ENCODE data around the gene ATP8B3.
A peak's percentile ranks its signal among the peaks of the same experiment; 100 is the strongest.

The ATP8B3 gene

GRCh38 chr19:1837625-1838105 is 25.6 kb upstream of the ATP8B3 start:
- peak; percentile 87 for TF ChIP-seq CTCF (conservative IDR thresholded peaks at IDR 0.05; ENCODE audit: low read depth)
- CTCF ChIA-PET: interaction anchor here (0.5 to 2.1 kb wide), 12 partner anchors 8 to 292 kb away, joined by 3 to 12 read pairs (median 5); no protein-coding TSS in a partner anchor
- DNase-seq (ENCODE audit: low spot score): peak; percentile 53
- peak overlapping the region; percentile 98 for H3K27ac ChIP-seq
- POLR2A ChIA-PET (ENCODE audit: low non-redundant PET): no interaction called here

DNA sequence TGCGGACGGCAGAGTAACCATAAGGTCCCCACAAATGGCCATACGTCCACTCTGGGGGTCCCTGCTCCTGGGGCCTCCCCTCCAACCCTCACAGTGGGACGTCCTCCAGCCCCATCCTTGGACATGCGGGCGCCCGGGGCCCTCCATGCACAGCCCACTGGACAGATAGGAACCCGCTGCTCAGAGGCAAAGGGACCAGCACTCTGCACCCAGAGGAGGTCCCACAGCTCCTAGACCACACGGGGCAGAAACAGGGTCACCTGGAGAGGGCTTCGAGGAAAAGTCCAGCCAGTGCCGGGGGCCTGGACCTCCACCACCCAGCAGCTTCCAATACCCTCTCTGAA is 25.1 kb upstream of the ATP8B3 start:
- H3K27ac ChIP-seq: no peak overlapping the region; the same call in none of the 2 replicates
- no peak for TF ChIP-seq CTCF (conservative IDR thresholded peaks at IDR 0.05; ENCODE audit: low read depth)
- ChIA-PET POLR2A (ENCODE audit: low non-redundant PET) (no interaction called here), CTCF (interaction anchor here (0.5 to 2.0 kb wide), 9 partner anchors 8 to 193 kb away, joined by 3 to 7 read pairs (median 5); no protein-coding TSS in a partner anchor)
- DNase-seq (ENCODE audit: low spot score): no peak

- no peak for DNase-seq (ENCODE audit: low spot score)
- ChIA-PET POLR2A (ENCODE audit: low non-redundant PET) (no interaction called here), CTCF (interaction anchor here (0.5 to 2.0 kb wide), 8 partner anchors 7 to 192 kb away, joined by 3 to 7 read pairs (median 5); no protein-coding TSS in a partner anchor)
- no peak for TF ChIP-seq CTCF (conservative IDR thresholded peaks at IDR 0.05; ENCODE audit: low read depth)
- H3K27ac ChIP-seq: peak overlapping the region; percentile 39
These were observed 24.6 kb upstream of the ATP8B3 start for GRCh38 chr19:1836458-1837221.

- no peak for TF ChIP-seq CTCF (conservative IDR thresholded peaks at IDR 0.05; ENCODE audit: low read depth)
- H3K27ac ChIP-seq: peak overlapping the region; percentile 39
- no peak for DNase-seq (ENCODE audit: low spot score)
- ChIA-PET CTCF (no interaction called here), POLR2A (ENCODE audit: low non-redundant PET) (no interaction called here)
These were observed 21.5 kb upstream of the ATP8B3 start for GRCh38 chr19:1833540-1833939.

- CTCF ChIA-PET: interaction anchor here (0.7 to 1.0 kb wide), 2 partner anchors 12 to 14 kb away, joined by 3 to 7 read pairs; no protein-coding TSS in a partner anchor
- H3K27ac ChIP-seq: peak overlapping the region; percentile 39
- DNase-seq (ENCODE audit: low spot score): no peak
- POLR2A ChIA-PET (ENCODE audit: low non-redundant PET): no interaction called here
- no peak for TF ChIP-seq CTCF (conservative IDR thresholded peaks at IDR 0.05; ENCODE audit: low read depth)
These were observed 20.1 kb upstream of the ATP8B3 start for GRCh38 chr19:1832046-1832663.

- peak overlapping the region; percentile 16 for H3K27ac ChIP-seq
- ChIA-PET CTCF (interaction anchor here (1.0 kb wide), 1 partner anchor 11 kb away, joined by 3 read pairs; no protein-coding TSS in a partner anchor), POLR2A (ENCODE audit: low non-redundant PET) (no interaction called here)
- TF ChIP-seq CTCF (conservative IDR thresholded peaks at IDR 0.05; ENCODE audit: low read depth): no peak
- DNase-seq (ENCODE audit: low spot score): no peak
These were observed 18.9 kb upstream of the ATP8B3 start for GRCh38 chr19:1830978-1831377.

Measured in RWPE1 (cell line).